ENCODE data around the gene SLC6A18.

DNA sequence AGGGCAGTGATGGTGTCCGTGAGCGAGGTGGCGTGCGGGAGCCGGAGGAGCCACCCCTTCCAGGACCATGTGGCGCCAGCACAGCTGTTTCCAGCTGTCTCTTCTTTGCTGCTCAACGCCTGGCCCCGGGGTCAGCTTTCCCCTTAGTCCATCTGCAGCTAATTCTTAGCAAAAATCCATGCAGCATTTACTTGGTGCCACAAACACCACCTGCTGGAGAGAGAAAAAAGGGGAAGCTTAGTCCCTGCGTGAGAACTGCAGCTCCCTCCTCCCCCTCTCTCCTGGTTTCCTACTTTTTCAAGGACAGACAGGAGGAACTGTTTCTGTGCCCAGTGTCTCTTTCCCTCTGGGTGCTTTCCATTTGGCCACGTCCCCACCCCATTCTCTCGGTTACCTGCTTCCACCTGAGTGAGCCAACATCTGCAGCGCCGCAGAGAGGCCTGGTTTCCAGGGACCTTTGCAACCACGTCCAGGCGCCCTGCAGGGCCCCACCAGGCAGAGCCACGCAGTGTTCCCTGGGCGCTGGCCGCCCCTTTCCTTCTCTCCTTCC is 20.4 kb upstream of the SLC6A18 start:
- TF ChIP-seq, protein P1, sequence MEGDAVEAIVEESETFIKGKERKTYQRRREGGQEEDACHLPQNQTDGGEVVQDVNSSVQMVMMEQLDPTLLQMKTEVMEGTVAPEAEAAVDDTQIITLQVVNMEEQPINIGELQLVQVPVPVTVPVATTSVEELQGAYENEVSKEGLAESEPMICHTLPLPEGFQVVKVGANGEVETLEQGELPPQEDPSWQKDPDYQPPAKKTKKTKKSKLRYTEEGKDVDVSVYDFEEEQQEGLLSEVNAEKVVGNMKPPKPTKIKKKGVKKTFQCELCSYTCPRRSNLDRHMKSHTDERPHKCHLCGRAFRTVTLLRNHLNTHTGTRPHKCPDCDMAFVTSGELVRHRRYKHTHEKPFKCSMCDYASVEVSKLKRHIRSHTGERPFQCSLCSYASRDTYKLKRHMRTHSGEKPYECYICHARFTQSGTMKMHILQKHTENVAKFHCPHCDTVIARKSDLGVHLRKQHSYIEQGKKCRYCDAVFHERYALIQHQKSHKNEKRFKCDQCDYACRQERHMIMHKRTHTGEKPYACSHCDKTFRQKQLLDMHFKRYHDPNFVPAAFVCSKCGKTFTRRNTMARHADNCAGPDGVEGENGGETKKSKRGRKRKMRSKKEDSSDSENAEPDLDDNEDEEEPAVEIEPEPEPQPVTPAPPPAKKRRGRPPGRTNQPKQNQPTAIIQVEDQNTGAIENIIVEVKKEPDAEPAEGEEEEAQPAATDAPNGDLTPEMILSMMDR (tag by site-specific recombination; IDR thresholded peaks at IDR 0.05) = no peak
- TF ChIP-seq ZBTB48 (tag by site-specific recombination; IDR thresholded peaks at IDR 0.05) (no peak), SCRT2 (tag by site-specific recombination; IDR thresholded peaks at IDR 0.05) (no peak), ZSCAN16 (tag by site-specific recombination; IDR thresholded peaks at IDR 0.05) (no peak), REPIN1 (tag by site-specific recombination; IDR thresholded peaks at IDR 0.05; ENCODE audit: low read depth) (no peak), KLF16 (tag by site-specific recombination; IDR thresholded peaks at IDR 0.05) (no peak), ZBTB20 (tag by site-specific recombination; IDR thresholded peaks at IDR 0.05) (no peak), HOXC10 (CRISPR knock-in tag; IDR thresholded peaks at IDR 0.05) (no peak), ZNF19 (tag by site-specific recombination; IDR thresholded peaks at IDR 0.05; ENCODE audit: low read depth) (no peak), ZNF341 (tag by site-specific recombination; IDR thresholded peaks at IDR 0.05; ENCODE audit: low read depth) (no peak)
- TF ChIP-seq, protein P2, sequence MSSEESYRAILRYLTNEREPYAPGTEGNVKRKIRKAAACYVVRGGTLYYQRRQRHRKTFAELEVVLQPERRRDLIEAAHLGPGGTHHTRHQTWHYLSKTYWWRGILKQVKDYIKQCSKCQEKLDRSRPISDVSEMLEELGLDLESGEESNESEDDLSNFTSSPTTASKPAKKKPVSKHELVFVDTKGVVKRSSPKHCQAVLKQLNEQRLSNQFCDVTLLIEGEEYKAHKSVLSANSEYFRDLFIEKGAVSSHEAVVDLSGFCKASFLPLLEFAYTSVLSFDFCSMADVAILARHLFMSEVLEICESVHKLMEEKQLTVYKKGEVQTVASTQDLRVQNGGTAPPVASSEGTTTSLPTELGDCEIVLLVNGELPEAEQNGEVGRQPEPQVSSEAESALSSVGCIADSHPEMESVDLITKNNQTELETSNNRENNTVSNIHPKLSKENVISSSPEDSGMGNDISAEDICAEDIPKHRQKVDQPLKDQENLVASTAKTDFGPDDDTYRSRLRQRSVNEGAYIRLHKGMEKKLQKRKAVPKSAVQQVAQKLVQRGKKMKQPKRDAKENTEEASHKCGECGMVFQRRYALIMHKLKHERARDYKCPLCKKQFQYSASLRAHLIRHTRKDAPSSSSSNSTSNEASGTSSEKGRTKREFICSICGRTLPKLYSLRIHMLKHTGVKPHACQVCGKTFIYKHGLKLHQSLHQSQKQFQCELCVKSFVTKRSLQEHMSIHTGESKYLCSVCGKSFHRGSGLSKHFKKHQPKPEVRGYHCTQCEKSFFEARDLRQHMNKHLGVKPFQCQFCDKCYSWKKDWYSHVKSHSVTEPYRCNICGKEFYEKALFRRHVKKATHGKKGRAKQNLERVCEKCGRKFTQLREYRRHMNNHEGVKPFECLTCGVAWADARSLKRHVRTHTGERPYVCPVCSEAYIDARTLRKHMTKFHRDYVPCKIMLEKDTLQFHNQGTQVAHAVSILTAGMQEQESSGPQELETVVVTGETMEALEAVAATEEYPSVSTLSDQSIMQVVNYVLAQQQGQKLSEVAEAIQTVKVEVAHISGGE (tag by site-specific recombination; conservative IDR thresholded peaks at IDR 0.05; ENCODE audit: low read depth) = no peak
- TF ChIP-seq, protein P3, sequence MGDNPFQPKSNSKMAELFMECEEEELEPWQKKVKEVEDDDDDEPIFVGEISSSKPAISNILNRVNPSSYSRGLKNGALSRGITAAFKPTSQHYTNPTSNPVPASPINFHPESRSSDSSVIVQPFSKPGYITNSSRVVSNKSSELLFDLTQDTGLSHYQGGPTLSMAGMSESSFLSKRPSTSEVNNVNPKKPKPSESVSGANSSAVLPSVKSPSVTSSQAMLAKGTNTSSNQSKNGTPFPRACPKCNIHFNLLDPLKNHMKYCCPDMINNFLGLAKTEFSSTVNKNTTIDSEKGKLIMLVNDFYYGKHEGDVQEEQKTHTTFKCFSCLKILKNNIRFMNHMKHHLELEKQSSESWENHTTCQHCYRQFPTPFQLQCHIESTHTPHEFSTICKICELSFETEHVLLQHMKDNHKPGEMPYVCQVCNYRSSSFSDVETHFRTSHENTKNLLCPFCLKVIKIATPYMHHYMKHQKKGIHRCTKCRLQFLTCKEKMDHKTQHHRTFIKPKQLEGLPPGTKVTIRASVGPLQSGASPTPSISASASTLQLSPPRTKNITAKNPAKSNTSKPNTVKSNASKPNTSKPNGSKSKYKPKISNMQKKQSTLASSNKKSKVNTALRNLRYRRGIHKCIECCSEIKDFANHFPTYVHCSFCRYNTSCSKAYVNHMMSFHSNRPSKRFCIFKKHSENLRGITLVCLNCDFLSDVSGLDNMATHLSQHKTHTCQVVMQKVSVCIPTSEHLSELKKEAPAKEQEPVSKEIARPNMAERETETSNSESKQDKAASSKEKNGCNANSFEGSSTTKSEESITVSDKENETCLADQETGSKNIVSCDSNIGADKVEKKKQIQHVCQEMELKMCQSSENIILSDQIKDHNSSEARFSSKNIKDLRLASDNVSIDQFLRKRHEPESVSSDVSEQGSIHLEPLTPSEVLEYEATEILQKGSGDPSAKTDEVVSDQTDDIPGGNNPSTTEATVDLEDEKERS (tag by site-specific recombination; IDR thresholded peaks at IDR 0.05) = no peak
- TF ChIP-seq, protein P4, sequence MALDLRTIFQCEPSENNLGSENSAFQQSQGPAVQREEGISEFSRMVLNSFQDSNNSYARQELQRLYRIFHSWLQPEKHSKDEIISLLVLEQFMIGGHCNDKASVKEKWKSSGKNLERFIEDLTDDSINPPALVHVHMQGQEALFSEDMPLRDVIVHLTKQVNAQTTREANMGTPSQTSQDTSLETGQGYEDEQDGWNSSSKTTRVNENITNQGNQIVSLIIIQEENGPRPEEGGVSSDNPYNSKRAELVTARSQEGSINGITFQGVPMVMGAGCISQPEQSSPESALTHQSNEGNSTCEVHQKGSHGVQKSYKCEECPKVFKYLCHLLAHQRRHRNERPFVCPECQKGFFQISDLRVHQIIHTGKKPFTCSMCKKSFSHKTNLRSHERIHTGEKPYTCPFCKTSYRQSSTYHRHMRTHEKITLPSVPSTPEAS (tag by site-specific recombination; IDR thresholded peaks at IDR 0.05) = no peak
